D721Med (cell line): ENCODE results near the gene JAM3.

Source experiments
- DNase-seq: peaks from one replicate; pipeline ENCODE4 v3.0.0; 2011; ENCODE audit warnings: low spot score; ENCODE audit not compliant: insufficient read length
- FAIRE-seq: peaks from 2 replicates; lab custom pipeline; 2011; peaks lifted over from hg19 to GRCh38; lab: Jason Lieb, UNC
- TF ChIP-seq, protein P1 (sequence below): IDR thresholded peaks from 2 replicates; pipeline ENCODE4 v1.5.1; 2012; ENCODE audit warnings: mild to moderate bottlenecking, control low read depth; ENCODE audit not compliant: insufficient read depth; ENCODE audit errors: missing control alignments

JAM3 gene

GRCh38 chr11:134155946-134156865 is 87.3 kb downstream of the JAM3 start:
- no peak for FAIRE-seq
- no peak for DNase-seq
- TF ChIP-seq, protein P1, sequence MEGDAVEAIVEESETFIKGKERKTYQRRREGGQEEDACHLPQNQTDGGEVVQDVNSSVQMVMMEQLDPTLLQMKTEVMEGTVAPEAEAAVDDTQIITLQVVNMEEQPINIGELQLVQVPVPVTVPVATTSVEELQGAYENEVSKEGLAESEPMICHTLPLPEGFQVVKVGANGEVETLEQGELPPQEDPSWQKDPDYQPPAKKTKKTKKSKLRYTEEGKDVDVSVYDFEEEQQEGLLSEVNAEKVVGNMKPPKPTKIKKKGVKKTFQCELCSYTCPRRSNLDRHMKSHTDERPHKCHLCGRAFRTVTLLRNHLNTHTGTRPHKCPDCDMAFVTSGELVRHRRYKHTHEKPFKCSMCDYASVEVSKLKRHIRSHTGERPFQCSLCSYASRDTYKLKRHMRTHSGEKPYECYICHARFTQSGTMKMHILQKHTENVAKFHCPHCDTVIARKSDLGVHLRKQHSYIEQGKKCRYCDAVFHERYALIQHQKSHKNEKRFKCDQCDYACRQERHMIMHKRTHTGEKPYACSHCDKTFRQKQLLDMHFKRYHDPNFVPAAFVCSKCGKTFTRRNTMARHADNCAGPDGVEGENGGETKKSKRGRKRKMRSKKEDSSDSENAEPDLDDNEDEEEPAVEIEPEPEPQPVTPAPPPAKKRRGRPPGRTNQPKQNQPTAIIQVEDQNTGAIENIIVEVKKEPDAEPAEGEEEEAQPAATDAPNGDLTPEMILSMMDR: no peak

- FAIRE-seq: no peak
- no peak for DNase-seq
- TF ChIP-seq, protein P1: no peak
Measured at GRCh38 chr11:134157451-134157850, 88.6 kb downstream of the JAM3 start.

GRCh38 chr11:134158023-134158422 is 89.2 kb downstream of the JAM3 start:
- FAIRE-seq (no peak), DNase-seq (no peak)
- TF ChIP-seq, protein P1: no peak

- TF ChIP-seq, protein P1: no peak
- no peak for FAIRE-seq
Measured at GRCh38 chr11:134159652-134160051, 90.8 kb downstream of the JAM3 start.

DNA sequence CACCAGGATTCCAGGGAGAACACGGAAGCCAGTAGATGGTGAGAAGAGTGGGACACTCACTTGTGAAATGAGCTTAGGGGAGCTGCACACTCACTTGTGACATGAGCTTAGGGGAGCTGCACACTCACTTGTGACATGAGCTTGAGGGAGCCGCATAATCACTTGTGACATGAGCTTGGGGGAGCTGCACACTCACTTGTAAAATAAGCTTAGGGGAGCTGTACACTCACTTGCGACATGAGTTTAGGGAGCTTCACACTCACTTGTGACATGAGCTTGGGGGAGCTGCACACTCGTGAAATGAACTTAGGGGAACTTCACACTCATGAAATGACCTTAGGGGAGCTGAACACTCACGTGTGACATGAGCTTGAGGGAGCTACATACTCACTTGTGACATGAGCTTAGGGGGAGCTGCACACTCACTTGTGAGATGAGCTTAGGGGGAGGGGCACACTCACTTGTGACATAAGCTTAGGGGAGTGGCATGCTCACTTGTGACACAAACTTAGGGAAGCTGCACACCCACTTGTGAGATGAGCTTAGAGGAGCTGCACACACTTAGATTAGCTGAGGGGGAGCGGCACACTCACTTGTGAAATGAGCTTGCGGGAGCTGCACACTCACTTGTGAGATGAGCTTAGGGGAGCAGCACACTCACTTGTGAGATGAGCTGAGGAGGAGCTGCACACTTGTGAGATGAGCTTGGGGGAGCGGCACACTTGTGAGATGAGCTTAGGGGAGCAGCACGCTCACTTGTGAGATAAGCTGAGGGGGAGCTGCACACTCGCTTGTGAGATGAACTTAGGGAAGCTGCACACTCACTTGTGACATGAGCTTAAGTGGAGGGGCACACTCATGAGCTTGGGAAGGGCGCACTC is 95.9 kb downstream of the JAM3 start:
- TF ChIP-seq, protein P1: no peak
- no peak for DNase-seq
- FAIRE-seq: no peak

More at GRCh38 chr11:134159652-134160051, 90.8 kb downstream of the JAM3 start:
- DNase-seq: no peak

- FAIRE-seq: no peak
- TF ChIP-seq, protein P1: no peak
- DNase-seq: no peak
Measured at GRCh38 chr11:134170177-134170918, 101.5 kb downstream of the JAM3 start.
